ENCODE measurements around the gene CD2. TPM values are rescaled to one million over a fixed set of nuclear protein-coding genes. Genes with fewer than 3 reads are reported as not detected.
A peak's percentile ranks its signal among the peaks of the same experiment; 100 is the strongest.
"Not testable (repeated sequence)": the region's sequence is repeated elsewhere in the genome, so short reads cannot be mapped to it uniquely, and the experiment has no call there.

CD2 gene
- total and polyA plus RNA-seq, 2 donors: 1.4 to 2.3 TPM

DNA sequence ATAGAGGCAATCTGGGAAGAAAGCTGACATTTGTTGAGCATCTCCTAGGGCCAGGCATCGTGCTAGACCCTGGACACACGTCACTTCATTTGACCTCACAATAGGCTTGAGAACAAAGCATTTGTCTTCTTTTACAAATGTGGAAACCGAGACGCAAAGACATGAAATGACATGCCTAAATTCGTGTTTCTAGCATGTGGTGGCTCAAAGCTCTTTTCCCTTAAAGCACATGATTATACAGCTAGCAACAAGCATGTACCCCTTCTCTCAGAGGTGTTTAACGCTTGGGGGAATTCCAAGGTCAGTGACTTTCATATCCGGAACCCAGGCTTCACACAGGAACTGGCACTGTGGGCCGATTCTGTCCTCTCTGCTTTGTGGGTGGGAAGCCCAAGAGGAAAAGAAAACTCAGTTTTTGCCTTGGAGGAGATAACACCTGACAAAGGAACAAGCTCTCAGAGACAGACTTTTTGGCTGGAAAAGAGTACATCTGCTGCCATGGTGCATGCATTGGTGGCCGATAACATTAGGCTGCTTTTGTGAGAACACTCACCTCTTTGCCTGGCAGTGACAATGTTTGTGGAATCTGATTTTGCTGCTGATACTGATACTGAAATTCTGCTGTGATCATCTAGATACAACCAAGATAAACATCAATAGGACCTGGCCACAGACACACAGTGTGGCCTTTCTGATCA is 15.4 kb upstream of the CD2 start:
- H3K36me3 ChIP-seq (ENCODE audit: insufficient read depth): no peaks in the 10 kb centered on the region
- no peak overlapping the region for H3K27ac ChIP-seq (ENCODE audit: low read depth)
- no peak for DNase-seq (ENCODE audit: extremely low spot score)
- H3K4me3 ChIP-seq (ENCODE audit: low read depth, low read length): no peak overlapping the region
- 83% methylated on average over 9 of the region's 9 CpGs for WGBS
- H3K4me1 ChIP-seq (ENCODE audit: insufficient read depth): no peaks in the 10 kb centered on the region

DNA sequence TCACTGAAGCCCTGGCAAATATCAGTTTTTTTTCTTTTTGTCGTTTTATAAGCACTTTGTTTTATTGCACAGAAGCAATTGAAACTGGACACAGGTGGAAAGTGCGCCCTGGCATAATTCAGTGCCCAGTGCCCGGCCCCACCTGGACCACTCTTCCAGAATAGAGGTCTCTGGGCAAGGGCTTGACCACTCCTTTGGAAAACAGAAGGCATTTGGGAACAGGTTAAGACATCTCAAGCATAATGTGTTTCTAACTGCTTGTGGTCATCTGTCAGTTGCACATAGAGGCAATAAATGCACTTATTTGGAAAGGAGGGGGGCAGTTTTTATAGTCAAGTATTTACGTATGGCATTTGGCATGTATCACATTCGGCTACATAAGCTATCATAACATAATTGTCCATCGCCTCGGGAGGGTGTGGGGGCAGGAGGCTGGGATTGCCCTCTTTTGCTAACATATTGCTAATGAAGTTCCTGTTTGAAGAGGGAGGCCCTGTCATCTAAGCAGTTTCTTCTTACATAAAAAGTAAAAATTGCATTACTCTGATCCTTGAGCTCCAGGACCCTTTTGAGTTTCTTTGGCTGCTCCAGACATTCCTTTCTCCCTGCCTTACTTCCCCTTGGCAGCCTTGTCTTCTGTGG is 14.7 kb upstream of the CD2 start:
- Histone ChIP-seq H3K4me3 (ENCODE audit: low read depth, low read length) (no peak overlapping the region), H3K36me3 (ENCODE audit: insufficient read depth) (no peaks in the 10 kb centered on the region), H3K27ac (ENCODE audit: low read depth) (no peak overlapping the region), H3K4me1 (ENCODE audit: insufficient read depth) (no peaks in the 10 kb centered on the region)
- DNase-seq (ENCODE audit: extremely low spot score): no peak
- WGBS: 80% methylated on average over 7 of the region's 7 CpGs

DNA sequence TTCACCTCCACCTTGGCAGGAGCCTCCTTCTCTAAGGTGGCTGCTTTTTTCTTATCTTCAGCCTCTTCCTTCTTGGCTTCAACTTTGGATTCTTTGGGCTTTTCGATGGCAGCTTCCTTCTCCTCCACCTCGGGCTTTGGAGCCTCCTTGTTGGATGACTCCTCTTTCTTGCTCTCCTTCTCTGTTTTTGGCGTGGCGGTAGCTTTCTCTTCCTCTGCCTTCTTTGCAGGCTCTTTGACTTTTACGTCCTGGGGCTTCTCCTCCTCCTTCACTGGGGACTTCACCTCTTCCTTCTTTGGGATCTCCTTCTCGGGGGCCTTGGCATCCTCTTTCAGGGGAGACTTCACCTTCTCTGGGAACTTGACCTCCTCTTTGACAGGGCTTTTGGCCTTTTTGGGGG is 13.9 kb upstream of the CD2 start:
- H3K4me1 ChIP-seq (ENCODE audit: insufficient read depth): no peaks in the 10 kb centered on the region
- no peak overlapping the region for H3K4me3 ChIP-seq (ENCODE audit: low read depth, low read length)
- 94% methylated on average over 6 of the region's 6 CpGs for WGBS
- DNase-seq (ENCODE audit: extremely low spot score): no peak
- H3K36me3 ChIP-seq (ENCODE audit: insufficient read depth): no peaks in the 10 kb centered on the region
- H3K27ac ChIP-seq (ENCODE audit: low read depth): no peak overlapping the region

DNA sequence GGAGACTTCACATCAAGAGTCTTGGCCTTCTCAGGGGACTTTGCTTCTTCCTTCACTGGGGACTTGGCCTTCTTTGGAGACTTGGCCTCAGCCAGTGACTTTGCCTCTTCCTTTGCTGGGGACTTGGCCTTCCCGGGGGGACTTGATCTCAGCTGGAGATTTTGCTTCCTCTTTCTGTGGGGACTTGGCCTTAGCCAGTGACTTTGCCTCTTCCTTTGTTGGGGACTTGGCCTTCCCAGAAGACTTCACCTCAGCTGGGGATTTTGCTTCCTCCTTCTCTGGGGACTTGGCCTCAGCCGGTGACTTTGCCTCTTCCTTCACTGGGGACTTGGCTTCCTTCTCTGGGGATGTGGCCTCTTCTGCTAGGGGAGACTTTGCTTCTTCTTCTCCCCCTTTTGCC is 13.5 kb upstream of the CD2 start:
- Histone ChIP-seq H3K4me3 (ENCODE audit: low read depth, low read length) (no peak overlapping the region), H3K4me1 (ENCODE audit: insufficient read depth) (no peaks in the 10 kb centered on the region), H3K27ac (ENCODE audit: low read depth) (no peak overlapping the region), H3K36me3 (ENCODE audit: insufficient read depth) (no peaks in the 10 kb centered on the region)
- WGBS: 92% methylated on average over 2 of the region's 2 CpGs
- DNase-seq (ENCODE audit: extremely low spot score): no peak

DNA sequence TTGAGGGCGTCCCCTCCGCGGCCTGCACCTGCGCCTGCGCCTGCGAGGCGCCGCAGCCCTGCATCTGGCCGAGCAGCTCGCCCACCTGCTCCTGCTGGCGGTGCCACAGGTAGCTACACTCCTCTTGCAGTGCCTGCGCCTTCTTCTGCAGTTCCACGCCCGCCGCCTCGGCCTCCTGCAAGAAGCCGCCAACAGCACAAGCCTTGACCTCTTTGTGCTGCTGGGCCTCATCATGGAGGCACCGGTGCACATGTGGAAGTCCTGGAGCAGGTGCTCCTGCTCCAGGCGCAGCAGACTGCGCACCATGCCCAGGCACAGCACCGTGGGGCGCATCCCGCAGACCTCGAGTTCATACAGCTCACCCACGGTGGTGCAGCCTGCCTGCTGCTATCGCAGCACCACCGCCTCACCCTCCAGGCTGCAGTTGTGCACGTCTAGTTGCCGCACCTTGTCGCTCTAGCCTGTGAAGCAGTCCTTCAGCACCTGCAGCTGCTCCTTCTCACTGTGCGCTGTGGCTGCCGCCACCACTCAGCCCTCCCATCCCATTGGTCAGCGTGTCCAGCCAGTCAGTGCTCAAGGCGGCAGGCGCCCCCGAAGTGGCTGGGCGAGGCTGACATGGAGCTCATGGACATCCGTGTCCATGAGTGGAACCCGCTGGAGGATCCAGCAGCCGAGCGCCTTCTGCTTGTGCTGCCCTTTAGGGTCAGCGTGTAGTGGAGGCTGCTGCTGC is 12.2 kb upstream of the CD2 start:
- whole genome bisulfite sequencing: 96% methylated on average over 42 of the region's 42 CpGs
- H3K27ac ChIP-seq (ENCODE audit: low read depth): no peak overlapping the region
- H3K4me3 ChIP-seq (ENCODE audit: low read depth, low read length): no peak overlapping the region
- DNase-seq (ENCODE audit: extremely low spot score): no peak
- no peaks in the 10 kb centered on the region for H3K4me1 ChIP-seq (ENCODE audit: insufficient read depth)
- no peaks in the 10 kb centered on the region for H3K36me3 ChIP-seq (ENCODE audit: insufficient read depth)

DNA sequence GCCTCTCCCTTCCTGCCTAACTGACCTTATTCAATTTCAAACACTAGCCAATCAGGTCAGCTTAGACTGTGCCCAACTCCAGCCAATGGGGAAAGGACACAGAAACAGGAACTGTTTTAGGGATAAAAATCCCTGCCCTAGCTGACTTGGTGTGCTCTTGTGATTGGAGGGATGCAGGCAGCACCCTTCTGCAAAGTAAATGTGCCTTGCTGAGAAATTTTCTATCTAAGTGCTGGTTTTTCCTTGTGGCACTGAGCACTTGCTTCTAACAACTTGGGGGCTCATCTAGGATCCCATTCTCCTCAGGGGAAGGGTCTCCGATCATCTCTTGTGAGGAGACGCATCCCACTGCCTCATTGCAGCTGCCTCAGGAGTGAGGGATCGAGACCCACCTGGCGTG is 10.7 kb upstream of the CD2 start:
- Histone ChIP-seq H3K27ac (ENCODE audit: low read depth) (no peak overlapping the region), H3K4me1 (ENCODE audit: insufficient read depth) (no peaks in the 10 kb centered on the region), H3K4me3 (ENCODE audit: low read depth, low read length) (no peak overlapping the region), H3K36me3 (ENCODE audit: insufficient read depth) (no peaks in the 10 kb centered on the region)
- 96% methylated on average over 4 of the region's 4 CpGs for WGBS
- no peak for DNase-seq (ENCODE audit: extremely low spot score)

DNA sequence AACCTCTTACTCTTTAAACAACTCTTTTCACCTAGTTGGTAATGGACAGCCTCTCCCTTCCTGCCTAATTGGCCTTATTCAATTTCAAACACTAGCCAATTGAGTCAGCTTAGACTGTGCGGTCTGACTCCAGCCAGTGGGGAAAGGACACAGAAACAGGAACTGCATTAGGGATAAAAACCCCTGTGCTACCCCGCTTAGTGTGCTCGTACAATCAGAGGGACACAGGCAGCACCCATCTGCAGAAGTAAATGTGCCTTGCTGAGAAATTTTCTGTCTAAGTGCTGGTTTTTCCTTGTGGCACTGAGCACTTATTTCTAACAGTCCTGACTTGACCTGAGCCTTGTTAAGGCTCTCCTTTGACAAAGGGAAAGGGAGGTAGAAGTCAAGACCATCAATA is 6.0 kb upstream of the CD2 start:
- H3K27ac ChIP-seq (ENCODE audit: low read depth): no peak overlapping the region
- H3K36me3 ChIP-seq (ENCODE audit: insufficient read depth): no peaks in the 10 kb centered on the region
- H3K4me3 ChIP-seq (ENCODE audit: low read depth, low read length): no peak overlapping the region
- whole genome bisulfite sequencing: 94% methylated on average over 3 of the region's 3 CpGs
- H3K4me1 ChIP-seq (ENCODE audit: insufficient read depth): no peaks in the 10 kb centered on the region
- DNase-seq (ENCODE audit: extremely low spot score): no peak

DNA sequence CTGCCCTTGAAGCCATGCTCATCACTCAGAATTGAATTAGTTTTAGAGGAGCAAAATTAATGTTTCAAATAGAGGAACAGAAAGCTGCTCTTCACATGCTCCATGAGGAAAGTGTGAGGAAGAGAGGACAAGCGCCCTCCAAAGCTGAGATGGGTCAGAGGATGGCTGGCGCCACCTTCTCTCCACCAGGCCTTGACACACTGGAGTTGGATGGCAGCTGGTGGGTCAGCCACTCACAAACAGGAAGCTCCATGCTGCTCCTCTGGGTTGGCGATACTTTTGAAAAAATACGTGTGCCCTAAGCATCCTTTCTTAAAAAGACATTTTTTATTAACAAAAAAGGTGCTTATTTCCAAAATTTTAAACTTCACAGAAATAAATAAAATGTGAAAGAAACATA is 3.1 kb upstream of the CD2 start:
- no peak overlapping the region for H3K27ac ChIP-seq (ENCODE audit: low read depth)
- WGBS: 63% methylated on average over 4 of the region's 4 CpGs
- no peak for DNase-seq (ENCODE audit: extremely low spot score)
- H3K36me3 ChIP-seq (ENCODE audit: insufficient read depth): no peaks in the 10 kb centered on the region
- no peak overlapping the region for H3K4me3 ChIP-seq (ENCODE audit: low read depth, low read length)
- no peaks in the 10 kb centered on the region for H3K4me1 ChIP-seq (ENCODE audit: insufficient read depth)

DNA sequence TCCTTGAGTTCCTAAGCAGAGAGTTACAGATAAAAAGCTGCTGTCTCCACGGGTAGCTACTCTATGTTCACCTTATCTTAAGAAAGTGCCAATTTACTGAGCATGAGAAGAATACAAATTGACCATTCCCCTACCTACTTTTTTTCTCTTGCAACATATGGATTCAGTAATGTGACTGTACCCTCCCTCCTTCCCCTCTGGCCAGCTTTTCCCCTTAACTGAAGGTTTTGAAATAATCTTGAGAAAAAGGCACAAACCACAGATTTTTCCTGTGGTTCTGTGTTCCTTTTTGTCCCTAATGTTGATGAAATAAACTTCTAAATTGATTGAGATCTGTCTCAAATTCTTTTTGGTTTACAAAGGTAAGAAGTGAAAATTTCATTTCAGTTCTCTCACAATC is 2.6 kb upstream of the CD2 start:
- no peaks in the 10 kb centered on the region for H3K36me3 ChIP-seq (ENCODE audit: insufficient read depth)
- no peak overlapping the region for H3K4me3 ChIP-seq (ENCODE audit: low read depth, low read length)
- H3K4me1 ChIP-seq (ENCODE audit: insufficient read depth): no peaks in the 10 kb centered on the region
- no peak overlapping the region for H3K27ac ChIP-seq (ENCODE audit: low read depth)
- 32% methylated on average over 1 of the region's 1 CpG for WGBS
- no peak for DNase-seq (ENCODE audit: extremely low spot score)

DNA sequence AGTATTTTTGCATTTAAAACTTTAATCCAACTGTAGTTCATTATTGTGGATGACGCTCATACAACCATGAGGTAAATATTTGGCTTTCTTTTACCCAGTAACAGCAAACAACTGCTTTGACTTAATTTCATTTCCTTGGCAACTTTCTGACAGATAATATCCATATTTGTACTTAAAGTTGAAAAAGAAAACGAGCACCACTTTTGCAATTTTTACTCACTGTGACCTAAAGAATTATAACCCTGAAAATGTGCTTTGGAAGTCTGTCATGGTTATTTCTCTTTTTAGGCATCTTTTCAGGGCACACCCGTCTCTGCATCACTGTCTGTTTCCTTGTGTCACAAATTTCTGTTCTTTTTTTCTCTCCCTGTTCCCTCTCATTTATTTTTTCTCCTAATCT is 918 bp upstream of the CD2 start:
- H3K4me3 ChIP-seq (ENCODE audit: low read depth, low read length): no peak overlapping the region
- DNase-seq (ENCODE audit: extremely low spot score): no peak
- 51% methylated on average over 3 of the region's 3 CpGs for WGBS
- no peaks in the 10 kb centered on the region for H3K4me1 ChIP-seq (ENCODE audit: insufficient read depth)
- no peaks in the 10 kb centered on the region for H3K36me3 ChIP-seq (ENCODE audit: insufficient read depth)
- no peak overlapping the region for H3K27ac ChIP-seq (ENCODE audit: low read depth)

DNA sequence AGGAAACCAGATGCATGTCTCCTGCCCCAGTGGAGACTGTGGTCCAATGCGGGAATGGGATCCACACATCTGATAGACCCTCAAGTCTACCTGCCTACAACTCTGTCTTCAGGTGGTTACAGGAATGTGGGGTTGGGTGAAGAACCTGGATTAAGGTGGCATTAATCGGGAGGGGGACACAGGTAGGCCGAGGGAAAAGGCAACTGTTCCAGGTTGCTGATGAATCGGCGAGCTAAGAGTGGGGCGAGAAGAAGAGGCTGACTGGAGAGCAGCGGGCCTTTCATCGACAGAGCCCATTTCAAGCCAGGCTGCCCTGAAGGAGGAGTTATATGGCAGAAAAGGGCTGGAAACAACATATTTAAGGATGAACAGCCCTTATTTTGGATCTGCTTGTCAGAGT is 836 bp downstream of the CD2 start:
- no peaks in the 10 kb centered on the region for H3K36me3 ChIP-seq (ENCODE audit: insufficient read depth)
- WGBS: 91% methylated on average over 8 of the region's 8 CpGs

DNA sequence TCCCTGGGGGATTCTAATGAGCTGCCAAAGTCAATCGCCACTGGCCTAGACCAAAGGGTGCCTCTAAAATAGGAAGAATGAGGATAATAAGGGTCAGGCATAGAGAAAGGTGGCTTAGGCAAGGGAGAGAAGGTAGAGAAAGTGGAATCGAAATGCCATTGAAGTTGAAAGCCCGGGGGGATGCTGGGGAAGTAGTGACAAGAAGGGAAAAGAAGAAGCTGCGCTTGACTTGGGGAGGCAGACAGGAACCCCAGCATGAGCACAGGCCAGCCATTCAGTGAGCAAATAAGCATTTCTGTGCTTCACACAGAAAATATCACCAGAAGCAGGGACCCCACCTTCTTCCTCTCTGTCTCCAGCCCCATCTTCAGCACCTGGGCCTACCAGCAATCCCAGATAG is 1.5 kb downstream of the CD2 start:
- no peak overlapping the region for H3K27ac ChIP-seq (ENCODE audit: low read depth)
- 87% methylated on average over 4 of the region's 4 CpGs for WGBS
- H3K4me3 ChIP-seq (ENCODE audit: low read depth, low read length): peak overlapping the region; percentile 17
- H3K4me1 ChIP-seq (ENCODE audit: insufficient read depth): no peaks in the 10 kb centered on the region
- H3K36me3 ChIP-seq (ENCODE audit: insufficient read depth): no peaks in the 10 kb centered on the region
- no peak for DNase-seq (ENCODE audit: extremely low spot score)

More for the DNA sequence above, 836 bp downstream of the CD2 start:
- no peak for DNase-seq (ENCODE audit: extremely low spot score)
- peak overlapping the region; percentile 17 for H3K4me3 ChIP-seq (ENCODE audit: low read depth, low read length)
- H3K27ac ChIP-seq (ENCODE audit: low read depth): no peak overlapping the region
- no peaks in the 10 kb centered on the region for H3K4me1 ChIP-seq (ENCODE audit: insufficient read depth)

DNA sequence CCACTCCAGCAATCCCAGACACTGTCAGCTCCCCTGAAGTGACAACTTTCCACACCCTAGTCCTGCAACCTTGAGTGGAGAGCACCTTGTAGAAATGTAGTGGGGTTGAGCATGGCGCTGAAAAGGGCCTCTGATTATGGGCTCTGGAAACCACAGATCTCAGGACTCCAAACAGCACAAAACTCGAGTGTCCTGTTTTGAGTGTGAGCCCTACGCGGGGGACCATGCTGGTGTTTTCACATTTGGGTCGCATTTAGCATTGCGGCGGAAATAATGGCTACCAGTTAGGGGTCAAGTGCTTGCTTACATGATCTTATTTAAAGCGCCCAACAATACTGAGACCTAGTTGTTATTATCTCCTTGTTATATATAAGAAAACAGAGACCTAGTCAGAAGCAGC is 1.9 kb downstream of the CD2 start:
- WGBS: 94% methylated on average over 8 of the region's 8 CpGs
- not testable (repeated sequence) for H3K4me3 ChIP-seq (ENCODE audit: low read depth, low read length); H3K36me3 ChIP-seq (ENCODE audit: insufficient read depth); DNase-seq (ENCODE audit: extremely low spot score); H3K27ac ChIP-seq (ENCODE audit: low read depth); H3K4me1 ChIP-seq (ENCODE audit: insufficient read depth)

DNA sequence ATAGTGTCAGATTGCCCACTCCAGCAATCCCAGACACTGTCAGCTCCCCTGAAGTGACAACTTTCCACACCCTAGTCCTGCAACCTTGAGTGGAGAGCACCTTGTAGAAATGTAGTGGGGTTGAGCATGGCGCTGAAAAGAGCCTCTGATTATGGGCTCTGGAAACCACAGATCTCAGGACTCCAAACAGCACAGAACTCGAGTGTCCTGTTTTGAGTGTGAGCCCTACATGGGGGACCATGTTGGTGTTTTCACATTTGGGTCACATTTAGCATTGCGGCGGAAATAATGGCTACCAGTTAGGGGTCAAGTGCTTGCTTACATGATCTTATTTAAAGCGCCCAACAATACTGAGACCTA is 4.2 kb downstream of the CD2 start:
- H3K4me3 ChIP-seq (ENCODE audit: low read depth, low read length): not testable (repeated sequence)
- WGBS: 80% methylated on average over 5 of the region's 5 CpGs

More for the DNA sequence above, 4.2 kb downstream of the CD2 start:
- not testable (repeated sequence) for H3K36me3 ChIP-seq (ENCODE audit: insufficient read depth); H3K4me1 ChIP-seq (ENCODE audit: insufficient read depth); DNase-seq (ENCODE audit: extremely low spot score); H3K27ac ChIP-seq (ENCODE audit: low read depth)
